OCI-LY1 (cell line): ENCODE results near the gene VLDLR.

Source experiments
- CTCF ChIP-seq: fragments of 200-600 bp; sonication (generic), shearing (Covaris generic); IDR thresholded peaks from 2 replicates; pipeline ENCODE4 v1.5.1; 2017; ENCODE audit warnings: mild to moderate bottlenecking, antibody characterized with exemption, low read length, moderate library complexity, mixed read lengths
- EZH2 ChIP-seq: fragments of 200-600 bp; sonication (generic), shearing (Covaris generic); IDR thresholded peaks from 2 replicates; pipeline ENCODE4 v1.8.0; 2017; ENCODE audit warnings: borderline replicate concordance, mixed run types, mild to moderate bottlenecking, antibody characterized with exemption, low read length, moderate library complexity, mixed read lengths

GRCh38 chr9:2700398-2700797 is 78.8 kb downstream of the VLDLR start:
- TF ChIP-seq CTCF (no peak), EZH2 (no peak)
